NCI-H2107 (cell line): ENCODE measurements around the gene FBH1.
A peak's percentile ranks its signal among the peaks of the same experiment; 100 is the strongest.
"Not testable (repeated sequence)": the region's sequence is repeated elsewhere in the genome, so short reads cannot be mapped to it uniquely, and the experiment has no call there.

Experiments used
- DNase-seq: peaks from one replicate; lab custom pipeline; 2025; lab: John Stamatoyannopoulos, UW

Gene FBH1

DNA sequence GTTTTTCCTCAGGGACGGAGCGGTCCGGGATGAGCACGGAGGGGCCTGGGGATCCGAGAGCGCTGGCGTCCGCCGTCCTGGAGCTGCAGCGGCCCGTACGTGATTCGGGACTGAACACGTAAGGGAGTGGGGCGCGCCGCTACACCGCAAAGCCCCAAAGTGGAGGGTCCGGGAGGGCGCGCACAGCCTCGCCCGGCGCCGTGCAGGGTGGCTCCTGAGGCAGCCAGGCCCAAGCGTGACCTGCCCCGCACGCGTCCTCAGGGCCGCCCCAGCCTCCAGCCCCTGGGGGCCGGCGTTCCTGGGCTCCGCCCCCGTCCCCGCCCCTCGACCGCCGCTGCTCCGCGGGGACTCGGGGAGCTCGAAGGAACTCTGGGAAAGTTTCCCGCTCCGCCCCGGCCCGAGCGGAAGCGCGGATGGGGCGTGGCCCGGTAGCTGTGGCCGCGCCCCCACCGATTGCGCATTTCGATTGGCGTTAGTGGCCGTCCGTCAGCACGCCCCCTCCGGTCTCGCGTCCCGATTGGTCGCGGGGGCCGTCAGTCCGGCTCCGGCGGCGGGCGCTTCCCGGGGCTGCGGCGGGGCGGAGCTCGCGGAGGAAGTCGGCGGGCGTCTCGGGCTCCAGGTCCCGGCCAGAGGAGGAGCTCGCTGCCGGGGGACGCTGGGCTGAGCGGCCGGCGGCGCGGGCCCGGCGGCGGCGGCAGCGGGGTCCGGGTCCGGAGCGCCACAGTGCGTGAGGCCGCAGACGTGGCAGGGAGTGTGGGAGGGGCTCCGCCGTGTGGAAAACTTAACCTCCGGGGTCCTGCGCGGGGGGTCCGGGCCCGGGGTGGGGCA is at the start of gene FBH1, which contains the start of gene ANKRD16:
FBH1 (plus strand) TSS at position 620 of the 828 bp plus-strand sequence; CDS start at position 723, 103 bp downstream.
ANKRD16 (minus strand) TSS at position 270 of the 828 bp plus-strand sequence. CDS start 539 bp downstream, outside the sequence.
- peak; percentile 91 for DNase-seq

DNA sequence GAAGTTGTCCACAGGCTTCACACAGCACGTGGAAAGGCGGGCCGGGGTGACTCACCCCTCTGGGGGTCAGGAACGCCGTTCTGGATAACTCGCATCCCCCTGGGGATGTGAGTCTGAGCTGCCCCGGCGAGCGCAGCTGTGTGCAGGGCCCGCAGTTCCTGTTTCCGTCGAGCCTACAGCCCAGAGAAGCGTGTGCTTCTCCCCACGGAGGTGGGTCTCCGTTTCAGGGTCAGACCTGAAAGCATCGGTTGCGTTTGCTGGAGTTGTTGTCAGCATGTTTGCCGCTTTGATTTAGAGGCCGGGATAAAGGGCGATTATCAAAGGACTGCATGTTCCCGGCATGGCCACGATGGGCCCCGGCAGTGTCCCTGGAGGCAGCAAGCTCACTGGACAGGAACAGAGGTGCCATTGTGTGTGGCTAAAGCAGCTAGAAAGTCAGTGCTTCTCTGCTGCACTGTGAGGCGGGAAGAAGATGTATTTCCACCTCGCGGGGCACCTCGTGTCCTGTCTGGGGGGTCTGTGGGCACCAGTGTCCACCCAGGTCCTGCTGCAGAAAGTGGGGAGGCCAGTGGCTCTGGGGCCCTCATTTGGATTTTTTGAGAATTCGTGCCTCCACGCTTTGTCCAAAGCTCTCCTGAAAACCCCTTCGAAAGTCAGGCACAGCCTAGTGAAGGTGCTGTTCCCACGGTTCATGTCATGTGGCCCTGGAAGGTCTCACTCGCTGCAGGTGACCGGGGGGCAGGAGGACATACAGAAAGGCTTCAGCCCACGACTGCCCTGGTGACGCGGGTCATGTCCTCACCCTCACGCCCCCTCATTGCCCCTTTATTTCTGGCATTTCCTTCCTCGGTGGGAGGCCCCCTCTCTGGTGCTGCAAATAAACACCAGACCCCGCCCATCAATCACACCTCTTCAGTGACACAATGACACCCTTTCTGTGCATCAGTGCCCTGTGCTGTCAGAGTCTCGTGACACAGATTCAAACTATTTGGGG is 49.4 kb upstream of the FBH1 start:
- no peak for DNase-seq

DNA sequence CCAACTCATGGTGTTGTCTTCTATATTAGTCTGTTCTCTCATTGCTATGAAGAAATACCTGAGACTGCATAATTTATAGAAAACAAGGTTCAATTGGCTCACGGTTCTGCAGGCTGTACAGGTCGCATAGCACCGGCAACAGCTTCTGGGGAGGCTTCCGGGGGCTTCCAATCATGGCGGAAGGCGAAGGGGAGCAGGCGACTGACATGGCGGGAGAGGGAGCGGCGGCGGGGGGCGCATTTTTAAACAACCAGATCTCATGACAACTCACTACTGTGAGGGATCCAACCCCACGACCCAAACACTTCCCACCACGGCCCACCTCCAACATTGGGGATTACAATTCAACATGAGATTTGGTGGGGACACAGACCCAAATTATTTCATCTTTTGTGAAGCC is 48.1 kb upstream of the FBH1 start:
- DNase-seq, result no peak

DNA sequence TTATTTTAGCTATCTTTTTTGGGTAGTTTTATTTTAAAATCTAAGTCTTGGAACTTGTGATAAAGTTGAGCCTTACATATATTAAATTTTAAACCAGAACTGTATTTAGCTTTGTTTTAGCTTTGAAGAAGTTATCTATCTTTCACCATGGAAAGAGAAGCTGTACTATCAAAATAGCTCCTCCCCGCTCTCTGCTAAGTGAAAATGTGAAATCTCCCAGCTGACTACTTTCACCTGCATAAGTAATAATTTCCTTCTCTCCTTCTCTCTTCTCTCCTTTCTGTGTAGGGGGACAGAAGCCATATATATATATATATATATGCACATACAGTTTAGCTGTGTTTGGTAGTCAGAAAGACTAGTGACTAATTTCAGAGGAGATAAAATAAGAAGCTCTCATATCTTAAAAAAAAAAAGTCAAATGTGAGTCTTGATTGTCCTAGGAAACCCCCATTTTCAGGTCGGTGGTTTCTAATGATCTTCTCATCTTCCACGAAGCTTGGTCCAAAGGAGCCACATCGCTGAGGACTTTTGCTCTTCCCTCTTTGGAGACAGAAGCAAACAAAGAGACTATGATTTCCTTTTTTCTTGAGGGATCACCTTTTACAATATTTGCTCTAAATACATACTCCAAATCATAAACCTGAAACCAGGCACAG is 46.2 kb upstream of the FBH1 start:
- no peak for DNase-seq

DNA sequence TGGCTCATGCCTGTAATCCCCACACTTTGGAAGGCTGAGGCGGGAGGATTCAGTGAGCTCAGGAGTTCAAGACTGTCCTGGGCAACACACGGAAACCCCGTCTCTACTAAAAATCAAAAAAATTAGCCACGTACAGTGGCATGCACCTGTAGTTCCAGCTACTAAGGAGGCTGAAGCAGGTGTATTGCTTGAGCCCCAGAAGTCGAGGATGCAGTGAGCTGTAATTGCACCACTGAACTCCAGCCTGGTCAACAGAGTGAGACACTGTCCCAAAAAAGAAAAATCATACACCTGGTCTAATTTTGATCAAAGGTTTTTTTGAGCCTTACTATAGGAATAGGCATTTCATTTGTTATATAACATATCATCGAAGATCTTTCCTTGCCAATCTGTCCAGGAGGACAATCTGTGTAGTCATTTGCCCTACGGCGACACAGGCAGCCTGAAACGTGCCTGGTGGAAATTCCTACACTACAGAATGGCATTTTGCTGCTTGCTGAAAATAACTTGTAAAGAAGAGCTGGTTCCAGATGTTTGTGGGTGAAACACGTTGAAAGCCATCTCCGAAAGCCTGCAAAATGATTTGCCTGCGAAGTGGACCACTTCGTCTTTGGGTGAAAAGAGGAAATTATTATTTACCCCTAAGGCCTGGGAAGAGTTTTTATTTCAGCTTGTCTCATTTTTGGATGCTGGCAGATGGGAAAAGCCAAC is 45.5 kb upstream of the FBH1 start:
- no peak for DNase-seq

DNA sequence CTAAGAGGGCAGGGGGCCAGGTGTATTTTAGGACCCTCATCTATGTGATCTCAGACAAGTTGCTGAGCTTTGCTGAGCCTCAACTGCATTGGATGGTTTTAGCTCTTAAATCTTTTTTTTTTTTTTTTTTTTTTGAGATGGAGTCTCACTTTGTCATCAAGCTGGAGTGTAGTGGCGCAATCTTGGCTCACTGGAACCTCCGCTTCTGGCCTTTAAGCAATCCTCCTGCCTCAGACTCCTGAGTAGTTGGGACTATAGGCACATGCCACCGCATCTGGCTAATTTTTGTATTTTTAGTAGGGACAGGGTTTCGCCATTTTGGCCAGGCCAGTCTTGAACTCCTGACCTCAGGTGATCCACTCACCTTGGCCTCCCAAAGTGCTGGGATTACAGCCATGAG is 43.4 kb upstream of the FBH1 start:
- not testable (repeated sequence) for DNase-seq

DNA sequence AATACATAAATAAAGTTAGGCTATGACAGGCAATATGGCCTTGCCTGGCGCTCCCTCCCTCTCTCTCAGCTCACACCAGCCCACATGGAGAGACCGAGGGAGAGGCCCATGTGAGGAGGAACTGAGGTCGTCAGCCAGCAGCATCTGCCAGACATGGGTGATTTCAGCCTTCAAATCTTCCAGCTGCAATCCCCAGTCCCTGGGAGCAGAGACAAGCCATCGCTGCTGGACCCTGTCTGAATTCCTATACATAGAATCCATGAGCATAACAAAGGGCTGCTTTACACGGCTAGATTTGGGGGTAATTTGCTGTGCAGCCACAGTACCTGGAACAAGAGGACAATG is 35.9 kb upstream of the FBH1 start:
- no peak for DNase-seq

DNA sequence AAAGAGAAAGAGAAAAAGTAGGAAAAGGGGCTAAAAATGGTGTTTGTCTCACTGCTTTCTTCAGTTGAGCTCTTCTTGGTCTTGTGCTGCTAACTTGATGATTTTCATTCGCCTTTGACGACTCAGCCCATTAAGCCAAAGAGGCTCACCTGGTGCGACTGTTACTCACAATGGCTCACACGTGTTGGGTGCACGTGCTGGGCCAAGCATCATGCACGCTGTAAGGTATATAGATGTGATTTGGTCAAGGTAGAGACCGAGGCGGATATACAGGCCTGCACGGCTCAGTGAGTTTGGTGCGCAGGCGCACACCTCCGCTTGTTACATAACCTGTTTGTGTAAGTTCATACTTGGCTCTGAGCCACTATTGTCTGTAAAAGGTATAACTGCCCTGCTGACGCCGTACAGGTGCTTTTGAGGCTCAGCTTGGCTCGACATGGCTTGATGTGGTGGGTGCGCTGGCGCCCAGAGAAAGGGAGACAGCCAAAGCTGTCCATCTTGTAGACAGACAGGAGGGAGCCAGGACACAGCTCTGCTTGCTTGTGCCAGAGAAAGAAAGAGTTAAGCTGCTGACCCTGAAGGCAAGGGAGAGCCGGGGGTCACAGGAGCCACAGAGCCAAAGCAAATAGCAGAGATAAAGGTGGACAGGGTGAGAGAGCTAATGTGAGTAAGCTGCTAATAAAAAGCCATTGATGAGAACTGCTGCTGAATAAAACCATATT is 33.9 kb upstream of the FBH1 start:
- no peak for DNase-seq

DNA sequence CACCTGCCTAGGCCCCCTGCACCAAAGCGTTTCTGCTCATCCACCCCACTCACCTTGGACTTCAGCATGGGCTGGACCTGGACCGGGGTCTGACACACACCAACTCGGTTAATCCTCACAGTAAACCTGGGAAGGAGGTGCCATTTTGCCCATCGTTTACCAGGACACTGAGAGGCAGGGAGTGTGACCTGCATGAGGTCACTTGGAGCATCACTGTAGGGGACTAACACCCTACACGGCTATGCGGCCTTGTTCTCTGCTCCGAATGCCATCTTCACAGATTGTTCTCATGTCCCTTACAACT is 33.4 kb upstream of the FBH1 start:
- DNase-seq, result no peak

DNA sequence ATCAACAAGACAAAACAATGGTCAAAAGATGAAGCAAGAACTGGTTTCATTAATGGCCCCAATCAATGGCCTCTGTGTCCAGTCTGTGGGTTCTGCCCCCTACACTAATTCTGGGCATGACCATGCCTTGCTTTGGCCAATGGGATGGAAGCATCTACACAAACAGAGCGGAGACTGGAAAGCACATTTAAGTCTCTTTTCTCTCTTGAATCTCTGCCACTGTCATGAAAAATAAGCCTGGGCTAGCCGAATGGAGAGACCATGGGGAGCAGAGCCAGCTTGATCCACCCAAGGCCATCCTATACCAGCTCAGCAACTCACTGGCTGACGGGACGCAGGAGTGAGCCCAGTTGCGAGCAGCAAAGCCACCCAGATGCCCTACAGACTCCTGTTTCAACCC is 31.2 kb upstream of the FBH1 start:
- DNase-seq, result no peak

DNA sequence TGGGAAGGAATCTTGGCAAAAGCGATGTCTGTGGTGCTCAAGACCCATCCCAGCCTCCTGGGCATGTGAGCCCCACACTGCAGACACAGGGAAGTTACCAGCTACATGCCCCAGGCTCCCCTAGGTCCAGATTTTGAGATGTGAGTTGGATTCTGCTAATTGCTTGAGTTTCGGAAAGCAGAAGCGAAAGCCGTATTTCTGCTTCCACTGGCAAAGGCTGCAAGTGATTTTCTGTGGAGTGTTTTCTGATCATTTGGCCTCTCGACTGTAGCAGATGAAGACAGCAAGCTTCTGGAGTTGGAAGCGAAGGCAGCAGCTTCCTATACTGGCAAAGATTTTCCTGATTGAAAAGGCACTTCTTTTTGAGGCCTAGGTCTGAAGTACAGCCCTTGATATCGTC is 30.0 kb upstream of the FBH1 start:
- no peak for DNase-seq

DNA sequence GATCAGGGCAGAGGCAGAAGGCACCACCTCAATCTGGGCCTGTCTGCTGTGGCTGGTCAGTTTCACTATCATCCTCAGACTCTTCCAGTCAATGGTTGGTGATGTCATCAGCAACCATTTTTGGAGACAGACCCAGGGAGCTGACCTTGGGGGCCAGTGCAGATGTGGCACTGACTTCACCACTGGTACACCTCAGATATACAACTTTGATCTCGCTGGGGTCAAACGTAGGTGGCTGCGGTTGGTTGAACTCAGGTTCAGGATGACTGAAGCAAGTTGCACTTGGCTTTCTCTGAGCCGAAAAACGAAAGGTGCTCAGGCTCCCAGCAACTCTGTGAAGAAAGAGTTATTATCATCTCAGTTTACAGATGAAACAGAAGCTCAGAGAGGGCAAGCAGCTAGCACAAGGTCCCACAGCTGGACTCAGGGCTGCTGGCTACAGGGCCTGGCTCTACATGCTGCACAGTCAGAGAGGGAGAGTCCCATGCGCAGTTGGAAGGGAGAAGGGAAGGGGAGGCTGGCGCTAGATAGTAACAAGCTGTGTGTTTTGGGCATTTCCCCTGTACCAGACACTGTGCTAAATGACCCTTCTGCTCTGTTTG is 27.6 kb upstream of the FBH1 start:
- no peak for DNase-seq

DNA sequence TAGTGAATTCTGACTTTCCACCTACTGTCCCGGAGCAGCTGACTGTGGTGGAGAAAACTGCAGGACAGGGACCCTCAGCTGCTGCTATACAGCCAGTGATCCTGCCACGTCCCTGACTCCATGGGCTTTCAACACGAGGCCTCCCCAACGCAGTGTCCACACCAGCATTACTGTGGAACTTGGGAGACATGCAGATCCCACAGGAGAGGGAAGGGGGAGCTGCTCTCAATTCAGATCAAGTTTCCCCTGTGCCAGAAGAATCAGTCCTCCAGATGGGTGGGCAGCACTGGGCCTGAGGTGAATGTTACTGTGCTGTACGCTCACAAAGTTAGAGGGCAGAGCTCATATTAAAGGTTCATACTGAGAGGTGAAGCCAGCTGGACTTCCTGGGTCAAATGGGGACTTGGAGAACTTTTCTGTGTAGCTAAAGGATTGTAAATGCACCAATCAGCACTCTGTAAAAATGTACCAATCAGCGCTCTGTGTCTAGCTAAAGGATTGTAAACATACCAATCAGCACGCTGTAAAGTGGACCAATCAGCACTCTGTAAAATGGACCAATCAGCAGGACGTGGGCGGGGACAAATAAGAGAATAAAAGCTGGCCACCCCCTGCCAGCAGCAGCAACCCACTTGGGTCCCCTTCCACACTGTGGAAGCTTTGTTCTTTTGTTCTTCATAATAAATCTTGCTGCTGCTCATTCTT is 26.9 kb upstream of the FBH1 start:
- DNase-seq, result not testable (repeated sequence)

DNA sequence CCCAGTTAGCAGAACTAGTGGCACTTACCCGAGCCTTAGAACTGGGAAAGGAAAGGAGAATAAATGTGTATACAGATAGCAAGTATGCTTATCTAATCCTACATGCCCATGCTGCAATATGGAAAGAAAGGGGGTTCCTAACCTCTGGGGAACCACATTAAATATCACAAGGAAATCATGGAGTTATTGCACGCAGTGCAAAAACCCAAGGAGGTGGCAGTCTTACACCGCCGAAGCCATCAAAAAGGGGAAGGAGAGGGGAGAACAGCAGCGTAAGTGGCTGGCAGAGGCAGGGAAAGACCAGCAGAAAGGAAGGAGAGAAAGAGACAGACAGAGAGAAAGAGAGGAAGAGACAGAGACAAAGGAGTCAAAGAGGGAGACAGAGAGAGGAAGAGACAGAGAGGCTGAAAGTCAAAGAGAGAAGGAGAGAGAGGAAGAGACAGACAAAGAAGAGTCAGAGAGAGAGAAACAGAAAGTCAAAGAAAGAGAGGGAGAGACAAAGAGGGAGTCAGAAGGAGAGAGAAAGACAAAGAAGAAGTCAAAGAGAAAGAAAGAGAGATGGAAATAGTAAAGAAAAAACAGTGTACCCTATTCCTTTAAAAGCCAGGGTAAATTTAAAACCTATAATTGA is 23.5 kb upstream of the FBH1 start:
- not testable (repeated sequence) for DNase-seq

DNA sequence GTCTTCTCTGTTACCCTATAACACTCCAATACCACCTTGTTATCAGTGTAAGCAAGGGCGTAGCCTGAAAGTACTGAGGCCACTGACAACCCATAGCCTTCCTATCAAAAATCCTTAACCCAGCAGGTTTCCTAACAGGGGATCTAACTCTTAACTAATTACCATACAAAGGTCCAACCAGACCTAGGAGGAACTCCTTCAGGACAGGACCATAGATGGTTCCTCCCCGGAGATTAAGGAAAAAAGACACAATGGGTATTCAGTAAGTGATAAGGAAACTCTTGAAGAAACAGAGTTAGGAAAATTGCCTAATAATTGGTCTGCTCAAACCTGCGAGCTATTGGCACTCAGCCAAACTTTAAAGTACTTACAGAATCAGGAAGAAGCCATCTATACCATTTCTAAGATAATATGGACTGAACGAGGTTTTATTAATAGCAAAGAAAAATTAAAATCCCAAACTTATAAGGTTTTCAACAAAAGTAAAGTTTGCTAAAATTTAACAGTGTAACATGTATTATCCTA is 22.9 kb upstream of the FBH1 start:
- DNase-seq, result not testable (repeated sequence)

DNA sequence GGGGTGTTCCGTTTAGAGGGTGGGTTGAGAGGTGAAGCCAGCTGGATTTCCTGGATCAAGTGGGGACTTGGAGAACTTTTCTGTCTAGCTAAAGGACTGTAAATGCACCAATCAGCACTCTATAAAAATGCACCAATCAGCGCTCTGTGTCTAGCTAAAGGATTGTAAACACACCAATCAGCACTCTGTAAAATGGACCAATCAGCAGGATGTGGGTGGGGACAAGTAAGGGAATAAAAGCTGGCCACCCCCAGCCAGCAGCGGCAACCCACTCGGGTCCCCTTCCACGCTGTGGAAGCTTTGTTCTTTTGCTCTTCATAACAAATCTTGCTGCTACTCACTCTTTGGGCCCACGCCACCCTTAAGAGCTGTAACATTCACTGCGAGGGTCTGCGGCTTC is 21.7 kb upstream of the FBH1 start:
- not testable (repeated sequence) for DNase-seq

DNA sequence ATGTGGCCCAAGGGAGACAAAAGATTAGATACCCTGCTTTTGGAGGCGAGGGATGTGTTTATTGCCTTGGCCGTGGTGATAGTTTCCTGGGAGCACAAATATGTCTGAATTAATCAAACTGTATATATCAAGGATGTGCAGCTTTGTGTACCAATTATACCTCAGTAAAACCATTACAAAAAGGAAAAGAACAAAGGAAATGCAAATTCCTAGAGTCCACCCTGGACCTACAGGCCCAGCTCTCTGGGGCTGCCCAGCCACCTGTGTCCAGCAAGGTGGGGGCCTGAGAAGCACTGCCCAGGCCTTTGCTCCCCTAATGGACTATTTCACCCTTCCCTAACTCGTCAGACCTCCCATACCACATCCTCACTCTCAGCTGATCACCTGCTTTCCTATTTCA is 20.9 kb upstream of the FBH1 start:
- no peak for DNase-seq

DNA sequence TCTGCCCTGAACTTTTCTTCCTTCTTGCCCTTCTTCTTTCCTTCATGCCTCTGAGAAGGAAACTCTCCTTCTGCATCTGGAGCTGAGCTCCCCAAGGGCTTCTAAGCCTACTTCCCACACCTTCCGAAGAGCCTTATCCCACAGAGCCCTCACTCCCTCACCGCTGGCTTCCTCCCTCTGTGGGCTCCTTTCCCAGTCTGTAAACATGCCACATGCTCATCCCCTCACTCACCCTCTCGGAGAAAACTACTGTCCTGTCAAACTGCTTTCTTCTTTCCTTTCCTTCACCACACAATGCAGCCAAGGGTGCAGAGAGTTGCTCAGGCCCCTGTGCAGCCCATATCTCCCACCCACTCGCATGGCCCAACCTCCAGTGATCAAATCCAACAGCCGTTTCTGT is 18.4 kb upstream of the FBH1 start:
- no peak for DNase-seq

DNA sequence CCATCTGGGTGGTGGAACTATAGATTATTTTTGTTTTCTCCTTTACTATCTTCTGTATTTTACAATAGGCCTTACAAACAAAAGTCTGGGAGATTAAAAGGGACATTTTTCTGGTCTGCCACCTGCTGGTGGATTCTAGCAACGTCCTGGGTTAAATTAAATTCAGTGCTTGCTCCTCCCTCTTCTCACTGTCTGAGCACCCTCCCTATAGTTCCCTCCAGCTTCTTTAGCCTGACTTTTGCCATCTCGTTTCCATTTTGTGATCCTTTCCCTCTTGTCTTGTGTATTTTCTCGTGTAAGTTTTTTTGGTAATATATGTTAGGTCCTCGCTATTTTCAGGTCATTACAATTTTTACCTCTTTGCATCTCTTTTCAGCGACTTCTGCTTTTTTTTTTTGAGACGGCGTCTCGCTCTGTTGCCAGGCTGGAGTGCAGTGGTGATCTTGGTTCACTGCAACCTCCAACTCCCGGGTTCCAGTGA is 16.5 kb upstream of the FBH1 start:
- peak; percentile 22 for DNase-seq
